GM12878 (cell line): ENCODE data around the gene MLLT3.

Experiments
- CEBPB ChIP-seq, 2 experiments: fragments of 150-350 bp in 1 of 2; IDR thresholded peaks; 2 replicates each; pipeline ENCODE4 v1.6.1; 2012 to 2014; ENCODE audit warnings: low read depth in 2 of 2, low read length in 2 of 2, borderline replicate concordance in 1 of 2, inconsistent platforms in 1 of 2
- CTCF ChIP-seq, 3 experiments: IDR thresholded peaks in 2 of 3; conservative IDR thresholded peaks in 1 of 3; 2 replicates each; pipeline ENCODE4 v1.5.1; 2011; ENCODE audit warnings: low read depth in 3 of 3, low read length in 3 of 3, mild to moderate bottlenecking in 3 of 3, control low read depth in 2 of 3, moderate library complexity in 2 of 3, inconsistent platforms in 1 of 3, mixed read lengths in 1 of 3; ENCODE audit not compliant: control insufficient read depth in 2 of 3, insufficient read depth in 1 of 3; ENCODE audit errors: extremely low read depth in 1 of 3
- EZH2 ChIP-seq: IDR thresholded peaks from 2 replicates; pipeline ENCODE4 v1.6.1; 2012; ENCODE audit warnings: low read depth, mild to moderate bottlenecking, control low read depth, inconsistent platforms, low read length, borderline replicate concordance; ENCODE audit not compliant: control insufficient read depth
- NR2C1 ChIP-seq: fragments of 450-650 bp; IDR thresholded peaks from 2 replicates; pipeline ENCODE4 v1.6.1; 2017; ENCODE audit warnings: antibody characterized with exemption, mild to moderate bottlenecking, moderate library complexity
- RAD51 ChIP-seq: fragments of 450-650 bp; IDR thresholded peaks from 2 replicates; pipeline ENCODE4 v1.6.1; 2016; ENCODE audit warnings: moderate library complexity, mild to moderate bottlenecking, inconsistent platforms
- TAF1 ChIP-seq: IDR thresholded peaks from 2 replicates; pipeline ENCODE4 v1.6.1; 2011; ENCODE audit warnings: mild to moderate bottlenecking, low read depth, low read length, borderline replicate concordance

- TF ChIP-seq RAD51 (no peak), EZH2 (no peak), CEBPB (IDR thresholded peaks at IDR 0.05; ENCODE audit: borderline replicate concordance in 1 of 2, low read depth in 2 of 2, low read length in 2 of 2) (no peak), TAF1 (no peak), NR2C1 (no peak), CTCF (IDR thresholded peaks at IDR 0.05 in 2 of 3, conservative IDR thresholded peaks at IDR 0.05 in 1 of 3; ENCODE audit: control insufficient read depth in 2 of 3, extremely low read depth in 1 of 3, insufficient read depth in 1 of 3, low read depth in 3 of 3, low read length in 3 of 3) (no peak)
Observed at GRCh38 chr9:20512636-20513035, 109.7 kb downstream of the MLLT3 start.
